PFSK-1 (cell line): ENCODE results near the gene CACNA1S.

ENCODE experiments used
- FOXP2 ChIP-seq: optimal IDR thresholded peaks from 2 replicates; pipeline ENCODE3; 2011; ENCODE audit warnings: borderline replicate concordance, control low read depth, inconsistent platforms; ENCODE audit not compliant: insufficient read depth; ENCODE audit errors: extremely low read length, extremely low read depth
- POLR2AphosphoS5 ChIP-seq: IDR thresholded peaks from 2 replicates; pipeline ENCODE4 v1.6.1; 2012; ENCODE audit warnings: low read depth, mild to moderate bottlenecking, control low read depth, low read length, moderate library complexity
- TF ChIP-seq, protein P1 (sequence below), 2 experiments: IDR thresholded peaks; 2 replicates each; pipeline versions ENCODE4 v1.6.1 to v1.8.0; 2011 to 2012; ENCODE audit warnings: low read depth in 2 of 2, low read length in 2 of 2, control low read depth in 1 of 2, inconsistent platforms in 1 of 2, mild to moderate bottlenecking in 1 of 2, moderate library complexity in 1 of 2; ENCODE audit not compliant: insufficient read depth in 1 of 2

DNA sequence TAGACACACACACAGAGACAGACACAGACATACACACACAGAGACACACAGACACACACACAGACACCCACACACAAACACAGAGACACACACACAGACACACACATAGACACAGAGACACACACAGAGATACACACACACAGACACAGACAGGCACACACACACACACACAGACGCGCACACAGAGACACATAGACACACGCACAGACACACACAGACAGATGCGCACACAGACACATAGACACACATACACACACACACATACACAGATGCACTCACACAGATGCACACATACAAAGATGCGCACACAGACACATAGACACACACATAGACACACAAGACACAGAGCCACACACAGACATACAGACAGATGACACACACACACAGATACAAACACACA is 104.7 kb downstream of the CACNA1S start:
- TF ChIP-seq FOXP2 = no peak
- TF ChIP-seq, protein P1, sequence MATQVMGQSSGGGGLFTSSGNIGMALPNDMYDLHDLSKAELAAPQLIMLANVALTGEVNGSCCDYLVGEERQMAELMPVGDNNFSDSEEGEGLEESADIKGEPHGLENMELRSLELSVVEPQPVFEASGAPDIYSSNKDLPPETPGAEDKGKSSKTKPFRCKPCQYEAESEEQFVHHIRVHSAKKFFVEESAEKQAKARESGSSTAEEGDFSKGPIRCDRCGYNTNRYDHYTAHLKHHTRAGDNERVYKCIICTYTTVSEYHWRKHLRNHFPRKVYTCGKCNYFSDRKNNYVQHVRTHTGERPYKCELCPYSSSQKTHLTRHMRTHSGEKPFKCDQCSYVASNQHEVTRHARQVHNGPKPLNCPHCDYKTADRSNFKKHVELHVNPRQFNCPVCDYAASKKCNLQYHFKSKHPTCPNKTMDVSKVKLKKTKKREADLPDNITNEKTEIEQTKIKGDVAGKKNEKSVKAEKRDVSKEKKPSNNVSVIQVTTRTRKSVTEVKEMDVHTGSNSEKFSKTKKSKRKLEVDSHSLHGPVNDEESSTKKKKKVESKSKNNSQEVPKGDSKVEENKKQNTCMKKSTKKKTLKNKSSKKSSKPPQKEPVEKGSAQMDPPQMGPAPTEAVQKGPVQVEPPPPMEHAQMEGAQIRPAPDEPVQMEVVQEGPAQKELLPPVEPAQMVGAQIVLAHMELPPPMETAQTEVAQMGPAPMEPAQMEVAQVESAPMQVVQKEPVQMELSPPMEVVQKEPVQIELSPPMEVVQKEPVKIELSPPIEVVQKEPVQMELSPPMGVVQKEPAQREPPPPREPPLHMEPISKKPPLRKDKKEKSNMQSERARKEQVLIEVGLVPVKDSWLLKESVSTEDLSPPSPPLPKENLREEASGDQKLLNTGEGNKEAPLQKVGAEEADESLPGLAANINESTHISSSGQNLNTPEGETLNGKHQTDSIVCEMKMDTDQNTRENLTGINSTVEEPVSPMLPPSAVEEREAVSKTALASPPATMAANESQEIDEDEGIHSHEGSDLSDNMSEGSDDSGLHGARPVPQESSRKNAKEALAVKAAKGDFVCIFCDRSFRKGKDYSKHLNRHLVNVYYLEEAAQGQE (IDR thresholded peaks at IDR 0.05; ENCODE audit: insufficient read depth in 1 of 2, low read depth in 2 of 2, low read length in 2 of 2) = no peak
- TF ChIP-seq POLR2AphosphoS5 = no peak
